SU-DHL-6 (cell line): Measurements from ENCODE around the gene SP8.
"Not testable (repeated sequence)": the region's sequence is repeated elsewhere in the genome, so short reads cannot be mapped to it uniquely, and the experiment has no call there.

Experiments
- H2AFZ ChIP-seq: fragments of 200-600 bp; sonication (generic); 2 replicates; pipeline ENCODE4 v1.6.1; 2014; ENCODE audit warnings: low read depth, mild to moderate bottlenecking, moderate library complexity, mixed read lengths, antibody characterized with exemption, low read length; ENCODE audit not compliant: severe bottlenecking
- H3F3A ChIP-seq: fragments of 200-600 bp; shearing (Covaris generic); 2 replicates; pipeline ENCODE4 v1.6.0; 2016; ENCODE audit warnings: antibody characterized with exemption, mild to moderate bottlenecking; ENCODE audit not compliant: insufficient read depth
- H3K27ac ChIP-seq: fragments of 200-600 bp; sonication (generic); 2 replicates; pipeline ENCODE4 v1.5.1; 2016; ENCODE audit warnings: low read depth, mild to moderate bottlenecking, low read length, moderate library complexity, mixed read lengths
- H3K27me3 ChIP-seq: fragments of 200-600 bp; sonication (generic), shearing (Covaris generic); 2 replicates; pipeline ENCODE4 v1.6.0; 2014; ENCODE audit warnings: mild to moderate bottlenecking, low read length
- H3K36me3 ChIP-seq: fragments of 200-600 bp; sonication (generic); 2 replicates; pipeline ENCODE4 v1.6.1; 2014; ENCODE audit warnings: mild to moderate bottlenecking, low read length, mixed read lengths
- H3K4me2 ChIP-seq: fragments of 300-600, 200-600 bp; shearing (Covaris generic), sonication (generic); 2 replicates; pipeline ENCODE4 v1.6.0; 2014; ENCODE audit warnings: low read length, low read depth, mild to moderate bottlenecking; ENCODE audit not compliant: poor library complexity, severe bottlenecking
- H3K4me3 ChIP-seq: fragments of 200-600 bp; sonication (generic); 2 replicates; pipeline ENCODE4 v1.5.1; 2014; ENCODE audit warnings: antibody characterized with exemption, low read length, mild to moderate bottlenecking, mixed read lengths; ENCODE audit not compliant: insufficient read depth, poor library complexity, severe bottlenecking
- H3K79me2 ChIP-seq: fragments of 200-600 bp; sonication (generic); 2 replicates; pipeline ENCODE4 v1.6.1; 2014; ENCODE audit warnings: mild to moderate bottlenecking, low read length, moderate library complexity; ENCODE audit not compliant: insufficient read depth
- H3K9ac ChIP-seq: fragments of 200-600 bp; sonication (generic); 2 replicates; pipeline ENCODE4 v1.7.0; 2014; ENCODE audit warnings: mild to moderate bottlenecking, low read length
- H3K9me2 ChIP-seq: fragments of 200-600 bp; sonication (generic); replicated peaks from 2 replicates; pipeline ENCODE4 v1.6.1; 2014; ENCODE audit warnings: low read length; ENCODE audit not compliant: insufficient read depth
- H3K9me3 ChIP-seq: fragments of 200-600 bp; sonication (generic); 2 replicates; pipeline ENCODE4 v1.6.1; 2014; ENCODE audit warnings: low read length, mixed read lengths; ENCODE audit not compliant: insufficient read depth
- H4K20me1 ChIP-seq: fragments of 200-600 bp; sonication (generic); 2 replicates; pipeline ENCODE4 v1.6.1; 2014; ENCODE audit warnings: low read depth, mild to moderate bottlenecking, antibody characterized with exemption, low read length, moderate library complexity, mixed read lengths
- CTCF ChIP-seq: fragments of 200-600 bp; sonication (generic); IDR thresholded peaks from one replicate; pipeline ENCODE4 v1.5.1; 2017; ENCODE audit warnings: antibody characterized with exemption, mild to moderate bottlenecking, low read length, moderate library complexity; ENCODE audit not compliant: insufficient read depth, poor library complexity, severe bottlenecking
- EZH2phosphoT487 ChIP-seq: fragments of 200-600 bp; sonication (generic), shearing (Covaris generic); conservative IDR thresholded peaks from 2 replicates; pipeline ENCODE4 v1.6.1; 2018; ENCODE audit warnings: mild to moderate bottlenecking, antibody characterized with exemption, low read length, moderate library complexity, mixed read lengths

SP8 gene

GRCh38 chr7:20786779-20787659 lies at the start of gene SP8:
Gene SP8 (minus strand): TSS chr7:20786886. CDS start chr7:20786798, 88 bp downstream.
- TF ChIP-seq EZH2phosphoT487 (no peak), CTCF (no peak)
- H3K27ac ChIP-seq = no peak within 1 kb of the TSS
- no peak within 1 kb of the TSS for H3K9ac ChIP-seq
- no peaks in the 10 kb centered on the region for H3K79me2 ChIP-seq
- H3K9me3 ChIP-seq = no peaks in the 10 kb centered on the region
- no peaks in the 10 kb centered on the region for H3F3A ChIP-seq
- H3K27me3 ChIP-seq = no peaks in the 10 kb centered on the region
- no peaks in the 10 kb centered on the region for H3K36me3 ChIP-seq
- no peaks in the 10 kb centered on the region; the same call in 1 of the 2 replicates for H4K20me1 ChIP-seq
- H2AFZ ChIP-seq = no peak within 1 kb of the TSS
- no peaks in the 10 kb centered on the region for H3K9me2 ChIP-seq
- no peak within 1 kb of the TSS for H3K4me2 ChIP-seq
- no peak within 1 kb of the TSS for H3K4me3 ChIP-seq

GRCh38 chr7:20836424-20836823 lies 49.7 kb upstream of the SP8 start:
- not testable (repeated sequence) for H3K4me3 ChIP-seq, H3K27me3 ChIP-seq

GRCh38 chr7:20835111-20835750 lies 48.5 kb upstream of the SP8 start:
- Histone ChIP-seq H3K9ac (no peak overlapping the region), H3K79me2 (no peaks in the 10 kb centered on the region), H3K27me3 (no peaks in the 10 kb centered on the region), H3K4me3 (no peak overlapping the region), H3K27ac (no peak overlapping the region), H3K9me2 (no peaks in the 10 kb centered on the region), H3K9me3 (no peaks in the 10 kb centered on the region), H3F3A (no peaks in the 10 kb centered on the region), H3K36me3 (no peaks in the 10 kb centered on the region), H4K20me1 (no peaks in the 10 kb centered on the region), H3K4me2 (no peak overlapping the region), H2AFZ (no peak overlapping the region)
- TF ChIP-seq CTCF (no peak), EZH2phosphoT487 (no peak)

More at GRCh38 chr7:20836424-20836823, 49.7 kb upstream of the SP8 start:
- not testable (repeated sequence) for H3K9me2 ChIP-seq, H3K27ac ChIP-seq, H3K9me3 ChIP-seq, H3K4me2 ChIP-seq, H4K20me1 ChIP-seq, H3F3A ChIP-seq, H3K79me2 ChIP-seq, H3K9ac ChIP-seq, H2AFZ ChIP-seq, H3K36me3 ChIP-seq

- Histone ChIP-seq H3K9me2 (no peaks in the 10 kb centered on the region), H2AFZ (no peak overlapping the region), H3K4me2 (no peak overlapping the region), H3K27ac (no peak overlapping the region), H4K20me1 (no peaks in the 10 kb centered on the region), H3F3A (no peaks in the 10 kb centered on the region), H3K27me3 (no peaks in the 10 kb centered on the region), H3K4me3 (no peak overlapping the region), H3K9me3 (no peaks in the 10 kb centered on the region), H3K36me3 (no peaks in the 10 kb centered on the region), H3K79me2 (no peaks in the 10 kb centered on the region), H3K9ac (no peak overlapping the region)
- TF ChIP-seq CTCF (no peak), EZH2phosphoT487 (no peak)
These were observed 48.0 kb upstream of the SP8 start for GRCh38 chr7:20834656-20835055.
